Activated naive CD4-positive, alpha-beta T cell (primary cell): ENCODE results near the gene DEGS2.
"Not testable (repeated sequence)": the region's sequence is repeated elsewhere in the genome, so short reads cannot be mapped to it uniquely, and the experiment has no call there.

Experiments
- DNase-seq, 4 experiments: peaks; one replicate each; lab custom pipeline; 2025; lab: John Stamatoyannopoulos, UW

Gene DEGS2

GRCh38 chr14:100178691-100179090 lies 19.2 kb upstream of the DEGS2 start:
- no peak for DNase-seq

- DNase-seq: no peak
These were observed 17.4 kb upstream of the DEGS2 start for GRCh38 chr14:100176811-100177327.

GRCh38 chr14:100173353-100173752 lies 13.9 kb upstream of the DEGS2 start:
- no peak for DNase-seq

- DNase-seq: no peak
These were observed 13.4 kb upstream of the DEGS2 start for GRCh38 chr14:100172811-100173210.

- DNase-seq: no peak
These were observed 11.4 kb upstream of the DEGS2 start for GRCh38 chr14:100170880-100171279.

GRCh38 chr14:100168506-100168905 lies 9.1 kb upstream of the DEGS2 start:
- no peak for DNase-seq

GRCh38 chr14:100165831-100166440 lies 6.5 kb upstream of the DEGS2 start:
- DNase-seq: no peak

GRCh38 chr14:100165376-100165775 lies 5.9 kb upstream of the DEGS2 start:
- no peak for DNase-seq

GRCh38 chr14:100160534-100160916 lies 1.1 kb upstream of the DEGS2 start:
- no peak for DNase-seq

- no peak for DNase-seq
These were observed 554 bp upstream of the DEGS2 start for GRCh38 chr14:100159865-100160533.

- no peak for DNase-seq
These were observed 815 bp downstream of the DEGS2 start for GRCh38 chr14:100158566-100159093.

- DNase-seq: not testable (repeated sequence)
These were observed 1.8 kb downstream of the DEGS2 start for GRCh38 chr14:100157548-100158232.

- DNase-seq: no peak
These were observed 2.7 kb downstream of the DEGS2 start for GRCh38 chr14:100156776-100157175.

- no peak for DNase-seq
These were observed 3.5 kb downstream of the DEGS2 start for GRCh38 chr14:100155756-100156616.

GRCh38 chr14:100155049-100155621 lies 4.3 kb downstream of the DEGS2 start:
- DNase-seq: no peak

GRCh38 chr14:100153560-100153959 lies 5.9 kb downstream of the DEGS2 start:
- no peak for DNase-seq

- DNase-seq: no peak
These were observed 7.4 kb downstream of the DEGS2 start for GRCh38 chr14:100152091-100152490.

- no peak for DNase-seq
These were observed 8.4 kb downstream of the DEGS2 start for GRCh38 chr14:100150932-100151587.

- no peak for DNase-seq
These were observed 9.4 kb downstream of the DEGS2 start for GRCh38 chr14:100149851-100150611.
